GM23338 (cell line): ENCODE results near the gene HEATR1.

Experiments
- CREB1 ChIP-seq: fragments of 250-450 bp; sonication (Bioruptor Pico); IDR thresholded peaks from 2 replicates; pipeline ENCODE4 v1.5.0; 2020; ENCODE audit warnings: low read depth, mild to moderate bottlenecking, moderate library complexity
- CTCF ChIP-seq, 2 experiments: fragments of 200-600 bp in 1 of 2; sonication (generic) in 1 of 2; conservative IDR thresholded peaks; 2 replicates each; pipeline versions ENCODE4 v1.5.1 to v1.6.1; 2016 to 2017; ENCODE audit warnings: antibody characterized with exemption in 2 of 2, low read depth in 2 of 2, mild to moderate bottlenecking in 2 of 2, moderate library complexity in 1 of 2
- ETS1 ChIP-seq: IDR thresholded peaks from 2 replicates; pipeline ENCODE4 v1.6.1; 2016; ENCODE audit warnings: antibody characterized with exemption
- EZH2 ChIP-seq: fragments of 200-600 bp; sonication (generic); IDR thresholded peaks from one replicate; pipeline ENCODE4 v1.8.0; 2017; ENCODE audit warnings: antibody characterized with exemption, mild to moderate bottlenecking, low read depth; ENCODE audit not compliant: unreplicated experiment
- EZH2phosphoT487 ChIP-seq: fragments of 200-600 bp; sonication (generic); IDR thresholded peaks from one replicate; pipeline ENCODE4 v1.8.1; 2018; ENCODE audit warnings: antibody characterized with exemption; ENCODE audit not compliant: unreplicated experiment
- JUNB ChIP-seq: IDR thresholded peaks from one replicate; pipeline ENCODE4 v1.6.1; 2016; ENCODE audit warnings: antibody characterized with exemption; ENCODE audit not compliant: unreplicated experiment
- NANOG ChIP-seq: IDR thresholded peaks from 2 replicates; pipeline ENCODE4 v1.6.1; 2016; ENCODE audit warnings: antibody characterized with exemption, borderline replicate concordance
- POLR2AphosphoS5 ChIP-seq: IDR thresholded peaks from 2 replicates; pipeline ENCODE4 v1.6.1; 2016; ENCODE audit warnings: antibody characterized with exemption, low read depth
- REST ChIP-seq: IDR thresholded peaks from one replicate; pipeline ENCODE4 v1.6.1; 2018; ENCODE audit warnings: antibody characterized with exemption; ENCODE audit not compliant: unreplicated experiment
- STAT1 ChIP-seq: IDR thresholded peaks from one replicate; pipeline ENCODE4 v1.6.1; 2016; ENCODE audit warnings: antibody characterized with exemption; ENCODE audit not compliant: unreplicated experiment
- ZNF114 ChIP-seq: fragments of 250-450 bp; sonication (Bioruptor Pico); IDR thresholded peaks from 2 replicates; pipeline ENCODE4 v1.5.0; 2020; ENCODE audit warnings: mild to moderate bottlenecking, moderate library complexity
- ZNF331 ChIP-seq: fragments of 250-450 bp; sonication (Bioruptor Pico); IDR thresholded peaks from 2 replicates; pipeline ENCODE4 v1.5.0; 2020; ENCODE audit warnings: low read depth, mild to moderate bottlenecking, moderate library complexity
- ZNF462 ChIP-seq: fragments of 250-450 bp; sonication (Bioruptor Pico); IDR thresholded peaks from 2 replicates; pipeline ENCODE4 v1.5.0; 2020; ENCODE audit warnings: mild to moderate bottlenecking, moderate library complexity

- TF ChIP-seq CTCF (conservative IDR thresholded peaks at IDR 0.05; ENCODE audit: low read depth in 2 of 2): no peak
- TF ChIP-seq REST: no peak
- TF ChIP-seq EZH2phosphoT487: no peak
- no peak for TF ChIP-seq POLR2AphosphoS5
- no peak for TF ChIP-seq EZH2
- no peak for TF ChIP-seq NANOG
- no peak for TF ChIP-seq ZNF331 (CRISPR knock-in tag)
- TF ChIP-seq ETS1: no peak
- TF ChIP-seq STAT1: no peak
- no peak for TF ChIP-seq CREB1 (CRISPR knock-in tag)
- no peak for TF ChIP-seq ZNF114 (CRISPR knock-in tag)
- no peak for TF ChIP-seq JUNB
- TF ChIP-seq ZNF462 (CRISPR knock-in tag): no peak
Measured at GRCh38 chr1:236516929-236517704, 87.2 kb downstream of the HEATR1 start.
